H1 (cell line): ENCODE results near the gene TPBGL. TPM values are rescaled to one million over a fixed set of nuclear protein-coding genes. Genes with fewer than 3 reads are reported as not detected.

Experiments
- CTCF ChIA-PET: fragments of 300-600 bp; sonication (Branson Sonifier 250); formaldehyde crosslinking; loops from one replicate; lab custom pipeline; 2021; ENCODE audit not compliant: partially characterized antibody; lab: Charles Lee
- POLR2A ChIA-PET: fragments of 300-600 bp; sonication (Branson Sonifier 250); formaldehyde crosslinking; loops from one replicate; lab custom pipeline; 2021; ENCODE audit warnings: inconsistent platforms; ENCODE audit not compliant: partially characterized antibody; lab: Charles Lee
- DNase-seq, 2 experiments: peaks; one replicate each; pipeline versions ENCODE4 v3.0.0 to v3.0.0-alpha.2; 2010 to 2022; ENCODE audit warnings: low spot score in 2 of 2, low read depth in 1 of 2, mixed read lengths in 1 of 2
- FAIRE-seq: peaks from 2 replicates; lab custom pipeline; 2011; peaks lifted over from hg19 to GRCh38; lab: Jason Lieb, UNC
- H2AFZ ChIP-seq: 2 replicates; pipeline ENCODE4 v1.8.1; 2012; ENCODE audit warnings: low read length, inconsistent platforms
- H2AK5ac ChIP-seq: 2 replicates; pipeline ENCODE4 v1.6.1; 2013; ENCODE audit warnings: low read depth, low read length
- H2BK120ac ChIP-seq: replicated peaks from 2 replicates; pipeline ENCODE3; 2013; ENCODE audit warnings: low read depth, low read length, inconsistent platforms
- H2BK12ac ChIP-seq: 2 replicates; pipeline ENCODE4 v1.6.1; 2013; ENCODE audit warnings: low read depth, low read length
- H2BK15ac ChIP-seq: 2 replicates; pipeline ENCODE4 v1.6.1; 2013; ENCODE audit warnings: low read length
- H2BK20ac ChIP-seq: 2 replicates; pipeline ENCODE4 v1.6.1; 2013; ENCODE audit warnings: low read length
- H2BK5ac ChIP-seq: 2 replicates; pipeline ENCODE4 v1.6.1; 2013; ENCODE audit warnings: low read depth, low read length
- H3K14ac ChIP-seq: 2 replicates; pipeline ENCODE4 v1.6.1; 2013; ENCODE audit warnings: inconsistent platforms; ENCODE audit not compliant: insufficient read length
- H3K18ac ChIP-seq: 2 replicates; pipeline ENCODE4 v1.6.1; 2013; ENCODE audit warnings: low read length; ENCODE audit errors: extremely low read depth
- H3K23ac ChIP-seq: 2 replicates; pipeline ENCODE4 v1.6.1; 2013; ENCODE audit warnings: inconsistent platforms; ENCODE audit not compliant: insufficient read length
- H3K23me2 ChIP-seq: 2 replicates; pipeline ENCODE4 v1.6.1; 2013; ENCODE audit warnings: low read depth, low read length
- H3K27ac ChIP-seq: 2 replicates; pipeline ENCODE4 v1.6.1; 2011; ENCODE audit warnings: low read depth, low read length, inconsistent platforms
- H3K27me3 ChIP-seq, 4 experiments: replicated peaks in 1 of 4; 1 replicate in 1 of 4; 2 replicates in 3 of 4; pipeline versions ENCODE4 v1.6.1 to v1.8.1; 2011 to 2013; ENCODE audit warnings: low read length in 3 of 4, mild to moderate bottlenecking in 3 of 4, inconsistent platforms in 2 of 4, mixed read lengths in 2 of 4, moderate library complexity in 1 of 4; ENCODE audit not compliant: control insufficient read depth in 3 of 4, insufficient read depth in 3 of 4; ENCODE audit errors: extremely low read depth in 1 of 4
- H3K36me3 ChIP-seq, 4 experiments: 2 replicates each; pipeline versions ENCODE4 v1.6.1 to v1.8.1; 2011 to 2013; ENCODE audit warnings: mild to moderate bottlenecking in 4 of 4, low read length in 3 of 4, moderate library complexity in 2 of 4, control low read depth in 1 of 4, inconsistent platforms in 1 of 4; ENCODE audit not compliant: insufficient read depth in 4 of 4, control insufficient read depth in 2 of 4
- H3K4ac ChIP-seq: replicated peaks from 2 replicates; pipeline ENCODE3; 2013; ENCODE audit warnings: low read length, low read depth, mixed read lengths, inconsistent platforms; ENCODE audit not compliant: insufficient read length
- H3K4me1 ChIP-seq, 4 experiments: replicated peaks in 1 of 4; 1 replicate in 1 of 4; 2 replicates in 3 of 4; pipeline versions ENCODE4 v1.6.1 to v1.8.1; 2011 to 2013; ENCODE audit warnings: low read length in 3 of 4, inconsistent platforms in 2 of 4, mixed read lengths in 1 of 4; ENCODE audit not compliant: insufficient read depth in 4 of 4, control insufficient read depth in 3 of 4
- H3K4me2 ChIP-seq, 2 experiments: 2 replicates each; pipeline versions ENCODE4 v1.6.1 to v1.8.1; 2011 to 2013; ENCODE audit warnings: low read depth in 2 of 2, low read length in 2 of 2, control low read depth in 1 of 2, inconsistent platforms in 1 of 2, mild to moderate bottlenecking in 1 of 2; ENCODE audit not compliant: insufficient read depth in 1 of 2
- H3K4me3 ChIP-seq, 4 experiments: fragments of 200-600, 300-600 bp in 1 of 4; sonication (generic), shearing (Covaris generic), sonication (Bioruptor Twin) in 1 of 4; 2 replicates each; pipeline versions ENCODE4 v1.5.1 to v1.8.1; 2011 to 2016; ENCODE audit warnings: low read length in 4 of 4, low read depth in 3 of 4, control low read depth in 2 of 4, inconsistent platforms in 2 of 4, mild to moderate bottlenecking in 2 of 4, mixed read lengths in 1 of 4, moderate library complexity in 1 of 4; ENCODE audit not compliant: insufficient read depth in 2 of 4; ENCODE audit errors: extremely low read depth in 1 of 4
- H3K56ac ChIP-seq: replicated peaks from 2 replicates; pipeline ENCODE3; 2013; ENCODE audit warnings: low read depth, mild to moderate bottlenecking, mixed read lengths, low read length, inconsistent platforms; ENCODE audit not compliant: insufficient read length
- H3K79me1 ChIP-seq: 2 replicates; pipeline ENCODE4 v1.6.1; 2013; ENCODE audit warnings: low read depth, low read length, control low read depth
- H3K79me2 ChIP-seq, 2 experiments: 2 replicates each; pipeline versions ENCODE4 v1.6.1 to v1.8.1; 2012 to 2013; ENCODE audit warnings: low read length in 2 of 2, mild to moderate bottlenecking in 2 of 2, inconsistent platforms in 1 of 2; ENCODE audit not compliant: insufficient read depth in 2 of 2, control insufficient read depth in 1 of 2
- H3K9ac ChIP-seq, 4 experiments: replicated peaks in 1 of 4; 1 replicate in 1 of 4; 2 replicates in 3 of 4; pipeline versions ENCODE4 v1.6.1 to v1.8.1; 2011 to 2013; ENCODE audit warnings: low read depth in 3 of 4, low read length in 3 of 4, control low read depth in 2 of 4, mild to moderate bottlenecking in 2 of 4, moderate library complexity in 2 of 4, inconsistent platforms in 1 of 4; ENCODE audit errors: extremely low read depth in 1 of 4
- H3K9me3 ChIP-seq, 2 experiments: 2 replicates each; pipeline versions ENCODE4 v1.6.1 to v1.8.1; 2012 to 2013; ENCODE audit warnings: mild to moderate bottlenecking in 2 of 2, moderate library complexity in 2 of 2, control low read depth in 1 of 2, inconsistent platforms in 1 of 2, low read depth in 1 of 2, low read length in 1 of 2, mixed read lengths in 1 of 2; ENCODE audit not compliant: insufficient read depth in 2 of 2
- H4K20me1 ChIP-seq, 2 experiments: replicated peaks in 1 of 2; 2 replicates each; pipeline versions ENCODE3 to v1.8.1; 2011 to 2013; ENCODE audit warnings: inconsistent platforms in 2 of 2, low read length in 2 of 2, mild to moderate bottlenecking in 1 of 2; ENCODE audit not compliant: insufficient read depth in 2 of 2, control insufficient read depth in 1 of 2
- H4K5ac ChIP-seq: 2 replicates; pipeline ENCODE4 v1.6.1; 2013; ENCODE audit warnings: low read length, low read depth, mixed read lengths, inconsistent platforms; ENCODE audit not compliant: insufficient read length
- H4K8ac ChIP-seq: 2 replicates; pipeline ENCODE4 v1.8.0; 2013; ENCODE audit warnings: mild to moderate bottlenecking, moderate library complexity, low read length, inconsistent platforms; ENCODE audit not compliant: insufficient read depth; ENCODE audit errors: extremely low read depth
- H4K91ac ChIP-seq: replicated peaks from 2 replicates; pipeline ENCODE3; 2013; ENCODE audit warnings: low read length, mixed read lengths, inconsistent platforms; ENCODE audit not compliant: insufficient read length
- CHD1 ChIP-seq: IDR thresholded peaks from 2 replicates; pipeline ENCODE4 v1.6.1; 2012; ENCODE audit warnings: low read depth, low read length, improper control_type of control experiment
- WGBS, 2 experiments: shearing (Covaris generic) in 1 of 2; methylation state at CpG; one replicate each; pipeline versions ENCODE4 v1.1.6 to v1.1.7; 2013 to 2015; ENCODE audit warnings: low lambda C conversion rate in 2 of 2, mixed read lengths in 2 of 2, inconsistent platforms in 1 of 2, low coverage in 1 of 2, missing lambda C conversion rate in 1 of 2; ENCODE audit not compliant: insufficient replicate concordance in 2 of 2, insufficient coverage in 1 of 2, insufficient read length in 1 of 2; ENCODE audit errors: extremely low coverage in 1 of 2, missing lambda C conversion rate in 1 of 2; 5-methylcytosine and 5-hydroxymethylcytosine counted together
- polyA plus RNA-seq, 7 experiments: library from polyadenylated mRNA; depleted of rRNA in 3 of 7; stranded (reverse) in 5 of 7; unstranded in 2 of 7; fragments of >200 nt in 5 of 7; fragments of 200-250 nt in 2 of 7; gene quantifications; 1 replicate in 5 of 7; 2 replicates in 1 of 7; 4 replicates in 1 of 7; pipeline versions ENCODE4 v1.2.1 to v1.2.3, GENCODE V29; 2011 to 2013; ENCODE audit warnings: missing spikeins in 2 of 7, mixed read lengths in 2 of 7
- total RNA-seq: library from RNA; stranded (reverse); fragmentation: NEBNext Ultra II Directional; extraction: Animal tissue kit (Norgen Biotek cat#: 25700); gene quantifications from 2 replicates; pipeline ENCODE4 v1.2.1, GENCODE V29; 2021
- TF ChIP-seq, protein P1 (sequence below): IDR thresholded peaks from 2 replicates; pipeline ENCODE4 v1.6.1; 2012; ENCODE audit warnings: inconsistent platforms

Gene TPBGL
- total and polyA plus RNA-seq, 2 of the 8 experiments (the other 6 are each of a cell fraction or from before 2014, with no cell fraction given): 0.26 to 0.37 TPM

DNA sequence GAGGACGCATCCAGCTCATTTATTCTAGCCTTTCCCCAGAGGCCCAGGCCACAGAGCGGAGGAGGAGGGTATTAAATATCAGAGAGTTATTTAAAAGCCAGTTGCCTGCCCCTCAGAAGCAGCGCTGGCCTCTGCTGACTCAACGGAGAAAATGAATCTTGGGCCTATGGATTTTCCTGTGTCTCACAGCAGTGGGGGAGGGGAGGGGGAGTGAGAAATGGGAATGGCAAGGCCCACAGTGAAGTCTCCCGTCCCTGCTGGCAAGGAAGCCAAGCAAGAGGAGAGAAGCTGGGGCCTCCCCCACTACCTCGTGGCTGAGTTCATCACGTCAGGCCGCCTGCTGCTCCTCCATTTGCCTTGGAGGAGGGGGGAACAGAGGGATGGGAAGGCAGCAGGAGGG lies 4.5 kb upstream of the TPBGL start:
- H4K91ac ChIP-seq: no peak overlapping the region
- H2BK15ac ChIP-seq: no peak overlapping the region
- no peak overlapping the region for H2BK12ac ChIP-seq
- peak overlapping the region in 1 of 2 experiments; percentile 43; a peak in 3 of 4 replicates for H3K4me2 ChIP-seq
- no peaks in the 10 kb centered on the region for H3K79me2 ChIP-seq
- ChIA-PET POLR2A (no interaction called here), CTCF (interaction anchor here (21.3 to 45.7 kb wide), 3 partner anchors 7 to 90 kb away, joined by 726 to 952 read pairs (median 726); partner anchors contain the start of genes SLCO2B1 and TPBGL)
- no peak overlapping the region for H2AK5ac ChIP-seq
- H3K27me3 ChIP-seq: peaks cover 6 to 14% (median 13%) of the 10 kb centered on the region in 4 experiments
- H4K8ac ChIP-seq: no peak overlapping the region
- no peak overlapping the region for H3K23ac ChIP-seq
- no peak overlapping the region for H3K14ac ChIP-seq
- no peaks in the 10 kb centered on the region for H3K36me3 ChIP-seq
- no peaks in the 10 kb centered on the region for H4K20me1 ChIP-seq
- 48% methylated on average over 8 of the region's 8 CpGs; no CpG with 5 or more reads in 1 of the 2 experiments for WGBS, 2 experiments
- no peaks in the 10 kb centered on the region for H3K79me1 ChIP-seq
- TF ChIP-seq, protein P1, sequence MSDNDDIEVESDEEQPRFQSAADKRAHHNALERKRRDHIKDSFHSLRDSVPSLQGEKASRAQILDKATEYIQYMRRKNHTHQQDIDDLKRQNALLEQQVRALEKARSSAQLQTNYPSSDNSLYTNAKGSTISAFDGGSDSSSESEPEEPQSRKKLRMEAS: peak; percentile 71; the same call in 1 of the 2 replicates
- TF ChIP-seq CHD1: no peak
- H3K18ac ChIP-seq: no peak overlapping the region; the same call in 1 of the 2 replicates
- DNase-seq: no peak
- no peak overlapping the region for H2AFZ ChIP-seq
- H2BK5ac ChIP-seq: no peak overlapping the region
- H3K27ac ChIP-seq: no peak overlapping the region
- no peak overlapping the region for H3K4ac ChIP-seq
- no peak overlapping the region for H2BK120ac ChIP-seq
- H2BK20ac ChIP-seq: no peak overlapping the region
- peaks cover 5 to 21% (median 12%) of the 10 kb centered on the region in 4 experiments for H3K4me1 ChIP-seq
- peaks cover 6% of the 10 kb centered on the region; the same call in 1 of the 2 replicates for H3K23me2 ChIP-seq
- no peak overlapping the region for H3K9ac ChIP-seq
- H4K5ac ChIP-seq: no peak overlapping the region
- no peak overlapping the region for H3K4me3 ChIP-seq
- H3K56ac ChIP-seq: no peak overlapping the region
- no peaks in the 10 kb centered on the region for H3K9me3 ChIP-seq
- FAIRE-seq: no peak
